ENCODE results near the gene MAGED1.

GRCh38 chrX:51866210-51866609, 27.2 kb upstream of the MAGED1 start:
- TF ChIP-seq CTCF (optimal IDR thresholded peaks at IDR 0.05 in 1 of 3, IDR thresholded peaks at IDR 0.05 in 1 of 3, conservative IDR thresholded peaks at IDR 0.05 in 1 of 3; ENCODE audit: extremely low read depth in 1 of 3, insufficient read depth in 2 of 3, low read length in 3 of 3) (no peak), EZH2 (IDR thresholded peaks at IDR 0.05; ENCODE audit: low read length) (no peak)
